GF-D8 (cell line): ENCODE data around the gene SNTG2.
"Not testable (repeated sequence)": the region's sequence is repeated elsewhere in the genome, so short reads cannot be mapped to it uniquely, and the experiment has no call there.

ENCODE experiments used
- DNase-seq: peaks from one replicate; lab custom pipeline; 2025; lab: John Stamatoyannopoulos, UW

SNTG2 gene

GRCh38 chr2:1378456-1379150 lies 428.0 kb downstream of the SNTG2 start:
- DNase-seq: no peak

GRCh38 chr2:1381644-1382043 lies 431.0 kb downstream of the SNTG2 start:
- no peak for DNase-seq

- DNase-seq: not testable (repeated sequence)
Observed at GRCh38 chr2:1387954-1388725, 437.5 kb downstream of the SNTG2 start.

GRCh38 chr2:1390118-1390517 lies 439.5 kb downstream of the SNTG2 start:
- not testable (repeated sequence) for DNase-seq

GRCh38 chr2:1393321-1393720 lies 442.7 kb downstream of the SNTG2 start:
- DNase-seq: no peak

- no peak for DNase-seq
Observed at GRCh38 chr2:1394709-1395408, 444.2 kb downstream of the SNTG2 start.

GRCh38 chr2:1397350-1397749 lies 446.7 kb downstream of the SNTG2 start:
- DNase-seq: no peak

GRCh38 chr2:1398191-1398590 lies 447.5 kb downstream of the SNTG2 start:
- DNase-seq: no peak

GRCh38 chr2:1400943-1401735 lies 450.5 kb downstream of the SNTG2 start:
- no peak for DNase-seq

GRCh38 chr2:1402064-1402463 lies 451.4 kb downstream of the SNTG2 start:
- DNase-seq: no peak

- DNase-seq: no peak
Observed at GRCh38 chr2:1403565-1403964, 452.9 kb downstream of the SNTG2 start.

GRCh38 chr2:1405124-1405523 lies 454.5 kb downstream of the SNTG2 start:
- no peak for DNase-seq

GRCh38 chr2:1405967-1406366 lies 455.3 kb downstream of the SNTG2 start:
- DNase-seq: no peak

GRCh38 chr2:1406434-1406833 lies 455.8 kb downstream of the SNTG2 start:
- DNase-seq: no peak

GRCh38 chr2:1407950-1408675 lies 457.5 kb downstream of the SNTG2 start:
- DNase-seq: no peak

- no peak for DNase-seq
Observed at GRCh38 chr2:1413156-1413710, 462.6 kb downstream of the SNTG2 start, which contains the start of gene TPO. TPO (plus strand) TSS chr2:1413463; CDS start chr2:1414409, 946 bp downstream.

- no peak for DNase-seq
Observed at GRCh38 chr2:1414121-1414520, 463.5 kb downstream of the SNTG2 start.

GRCh38 chr2:1414901-1415300 lies 464.3 kb downstream of the SNTG2 start:
- DNase-seq: not testable (repeated sequence)

GRCh38 chr2:1415501-1415900 lies 464.9 kb downstream of the SNTG2 start:
- DNase-seq: no peak
